HG03432 (cell line): Measurements from ENCODE around the gene DCAF11.
A peak's percentile ranks its signal among the peaks of the same experiment; 100 is the strongest.

ENCODE experiments used
- ATAC-seq: cut with Tn5 transposase; IDR thresholded peaks from one replicate; pipeline ENCODE4 v1.9.1; 2021; ENCODE audit warnings: mild to moderate bottlenecking, moderate library complexity; ENCODE audit not compliant: unreplicated experiment

DCAF11 gene

DNA sequence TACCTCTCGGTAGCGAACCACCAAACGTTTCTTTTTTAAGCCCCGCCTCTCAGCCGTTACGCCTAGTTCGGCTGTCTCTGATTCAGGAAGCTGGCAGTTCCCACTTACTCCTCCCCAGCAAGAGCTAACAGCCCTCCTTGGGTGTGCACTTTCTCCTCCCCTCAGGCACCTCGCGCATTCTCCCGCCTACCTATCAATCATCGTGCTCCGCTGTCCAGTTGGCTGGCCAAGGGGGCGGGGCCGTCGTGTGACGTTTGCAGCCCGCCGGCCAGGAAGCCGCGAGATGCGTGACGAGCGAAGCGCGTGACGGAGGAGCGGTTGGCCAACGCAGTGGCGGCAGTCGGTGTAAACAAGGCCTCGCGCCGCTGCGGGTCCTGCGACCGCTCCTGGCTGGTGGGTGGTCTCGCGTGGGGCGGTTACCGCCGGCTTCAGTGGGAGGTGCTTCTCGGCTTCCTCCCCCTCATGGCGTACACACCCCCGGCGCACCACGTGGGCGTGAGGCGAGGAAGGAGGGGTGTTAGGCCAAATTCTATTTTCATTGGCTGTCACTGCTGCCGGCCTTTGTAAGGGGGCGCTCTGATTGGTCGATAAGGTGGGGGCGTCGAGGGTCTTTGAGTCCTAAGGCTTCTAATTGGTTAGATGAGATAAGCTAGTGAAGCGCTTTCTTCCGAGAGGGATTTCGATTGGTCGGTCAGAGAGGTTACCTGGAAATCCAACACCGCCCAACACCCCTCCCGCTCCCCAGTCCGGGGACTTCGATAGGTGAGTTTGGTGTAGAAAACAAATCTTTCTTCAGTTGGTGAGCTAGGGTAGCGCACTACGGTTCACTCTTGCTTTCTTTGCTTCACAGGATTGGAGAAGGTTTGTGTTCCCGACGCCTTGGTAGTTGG is at the start of gene DCAF11, which contains the start of gene NRL:
Gene DCAF11, plus strand, starts transcription at position 246 of the 890 bp plus-strand sequence. CDS start 818 bp downstream, outside the sequence.
Gene NRL, minus strand, starts transcription at position 418 of the 890 bp plus-strand sequence. CDS start 32,101 bp downstream, outside the sequence.
- peak; percentile 87 for ATAC-seq

DNA sequence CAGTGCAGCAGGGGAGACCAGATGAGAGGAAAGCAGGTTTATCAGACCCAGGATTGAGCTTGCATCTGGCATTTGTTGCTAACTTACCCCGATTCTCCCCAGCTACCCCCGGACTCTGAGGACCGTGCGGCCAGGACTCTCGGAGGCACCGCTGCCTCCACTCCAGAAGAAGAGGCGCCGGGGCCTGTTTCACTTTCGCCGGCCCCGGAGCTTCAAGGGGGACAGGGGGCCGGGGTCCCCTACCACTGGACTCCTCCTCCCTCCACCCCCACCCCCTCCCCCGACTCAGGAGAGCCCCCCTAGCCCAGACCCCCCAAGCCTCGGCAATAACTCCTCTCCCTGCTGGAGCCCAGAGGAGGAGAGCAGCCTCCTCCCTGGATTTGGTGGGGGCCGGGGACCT is 49.7 kb upstream of the DCAF11 start:
- ATAC-seq, result no peak

- no peak for ATAC-seq
Measured at GRCh38 chr14:24065408-24065807, 49.2 kb upstream of the DCAF11 start.

DNA sequence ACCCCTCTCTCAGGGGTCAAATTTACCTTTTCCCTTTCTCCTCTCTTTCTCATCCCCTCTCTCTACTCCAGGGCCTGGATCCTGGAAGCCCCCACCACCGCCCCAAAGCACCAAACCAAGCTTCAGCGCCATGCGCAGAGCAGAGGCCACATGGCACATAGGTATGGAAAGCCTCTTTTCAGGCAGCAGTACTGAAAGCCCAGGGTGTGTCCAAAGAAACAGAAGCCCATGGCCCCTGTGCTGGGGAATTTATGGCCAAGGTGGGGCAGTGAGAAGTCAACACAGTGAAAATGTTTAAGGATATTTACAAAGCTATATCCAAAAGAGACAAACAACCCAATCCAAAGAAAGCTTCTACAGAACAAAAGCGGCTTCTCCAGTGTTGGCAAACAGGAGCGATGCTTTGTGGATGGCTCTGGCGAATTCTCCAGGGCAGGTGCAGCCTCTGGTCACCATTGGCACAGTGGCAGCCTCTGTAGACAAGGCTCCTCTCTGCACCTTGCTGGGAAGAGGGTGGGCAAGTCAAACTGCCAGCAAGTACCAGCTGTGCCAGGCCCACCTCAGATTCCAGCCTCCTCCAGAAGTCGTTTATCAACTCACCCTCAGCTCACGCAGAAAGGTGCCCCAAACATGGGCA is 48.0 kb upstream of the DCAF11 start:
- ATAC-seq, result no peak

DNA sequence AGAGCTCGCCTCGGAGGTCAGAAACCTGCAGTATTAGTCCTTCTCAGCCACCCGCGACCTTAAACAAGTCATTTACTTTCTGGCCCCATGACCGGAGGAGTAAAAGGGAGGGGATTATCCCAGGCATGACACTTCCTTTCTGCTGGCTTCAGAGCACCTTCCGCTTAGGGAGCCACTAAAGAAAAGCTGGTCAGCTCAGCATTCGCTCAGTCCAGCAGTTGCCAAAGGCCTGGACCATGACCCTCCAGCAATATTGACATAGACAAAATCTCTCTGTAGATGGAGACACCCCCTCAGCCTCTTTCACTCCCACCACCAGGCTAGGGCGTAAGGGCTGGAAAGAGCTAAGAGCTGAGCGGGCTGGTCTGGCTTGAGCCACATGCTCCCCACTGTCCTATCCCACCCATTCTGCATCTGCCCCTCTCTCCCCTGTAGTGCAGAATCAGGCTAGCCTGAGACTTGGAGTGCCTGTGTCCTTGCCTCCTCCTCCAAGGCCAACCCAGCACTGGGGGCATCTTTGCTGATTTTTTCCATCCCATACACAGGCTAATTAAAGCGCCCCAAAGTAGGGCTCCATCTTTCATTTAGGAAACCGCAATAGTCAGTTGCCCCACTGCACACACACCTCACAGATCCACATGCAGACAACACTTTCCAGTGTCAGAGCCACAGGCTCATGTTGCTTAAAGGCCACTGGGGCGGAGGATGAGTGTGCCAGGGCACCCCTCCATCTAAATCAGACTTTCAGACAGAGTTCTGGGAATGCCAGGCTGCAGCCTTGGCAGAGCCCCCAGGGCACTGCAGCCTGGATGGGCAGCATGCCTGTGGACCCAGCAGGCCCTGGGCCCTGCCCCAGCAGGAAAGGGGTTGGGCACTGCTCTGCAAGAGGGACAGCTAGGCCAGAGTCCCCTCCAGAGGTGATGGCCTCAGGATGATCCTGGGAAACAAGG is 47.2 kb upstream of the DCAF11 start:
- no peak for ATAC-seq

- ATAC-seq, result no peak
Measured at GRCh38 chr14:24068711-24069410, 45.7 kb upstream of the DCAF11 start.

GRCh38 chr14:24069411-24069735 is 45.2 kb upstream of the DCAF11 start:
- ATAC-seq, result no peak

- no peak for ATAC-seq
Measured at GRCh38 chr14:24070285-24071143, 44.1 kb upstream of the DCAF11 start.

DNA sequence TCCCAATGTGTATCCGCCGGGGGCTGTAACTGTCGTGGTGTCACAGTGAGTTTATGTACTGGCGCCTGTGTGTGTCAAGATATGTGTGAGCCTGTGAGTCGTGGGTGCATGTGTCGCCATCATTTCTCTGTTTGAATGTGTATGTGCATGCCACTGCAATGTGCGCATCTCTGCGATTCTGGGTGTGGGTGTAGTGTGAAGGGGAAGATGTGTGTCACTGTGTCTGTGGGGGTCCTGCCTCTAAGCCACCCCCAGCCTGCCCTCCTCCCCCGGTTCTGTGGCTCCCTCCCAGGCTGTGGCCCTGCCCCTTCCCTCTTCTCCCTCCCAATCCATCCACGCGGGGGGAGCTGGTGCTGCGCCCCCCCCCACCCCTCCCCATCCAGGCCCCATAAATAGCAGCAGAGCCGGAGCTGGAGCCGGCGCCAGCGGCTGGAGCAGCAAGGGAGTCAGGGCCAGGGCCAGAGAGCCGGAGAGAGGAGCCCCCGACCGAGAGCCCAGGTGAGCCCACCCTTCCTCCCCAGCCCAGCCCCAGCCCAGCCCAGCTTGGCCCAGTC is 43.4 kb upstream of the DCAF11 start, which contains the start of gene CPNE6:
Gene CPNE6, plus strand, starts transcription at position 419 of the 554 bp plus-strand sequence. CDS start 1,375 bp downstream, outside the sequence.
- ATAC-seq, result no peak

- ATAC-seq, result no peak
Measured at GRCh38 chr14:24071836-24072430, 42.6 kb upstream of the DCAF11 start.

DNA sequence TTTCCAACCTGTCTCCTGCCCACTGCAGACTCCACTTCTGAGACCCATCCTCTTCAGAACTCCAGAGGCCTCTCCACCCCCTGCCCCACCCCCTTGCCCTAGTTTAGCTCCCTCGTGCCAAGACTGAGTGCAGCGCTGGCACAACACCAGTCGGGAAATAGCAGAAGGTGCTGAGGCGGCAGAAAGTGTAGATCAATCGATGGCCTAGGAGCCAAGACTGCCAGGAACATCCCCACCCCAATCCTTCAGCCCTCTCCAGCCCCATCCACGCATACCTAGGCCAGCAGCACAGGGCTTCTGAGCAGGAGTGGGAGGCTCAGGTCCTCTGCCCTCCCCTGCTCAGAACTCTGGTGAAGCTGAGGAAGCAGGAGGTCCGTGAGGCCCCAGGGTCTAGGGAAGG is 42.1 kb upstream of the DCAF11 start:
- ATAC-seq, result no peak

GRCh38 chr14:24072881-24073877 is 41.4 kb upstream of the DCAF11 start:
- ATAC-seq, result no peak

DNA sequence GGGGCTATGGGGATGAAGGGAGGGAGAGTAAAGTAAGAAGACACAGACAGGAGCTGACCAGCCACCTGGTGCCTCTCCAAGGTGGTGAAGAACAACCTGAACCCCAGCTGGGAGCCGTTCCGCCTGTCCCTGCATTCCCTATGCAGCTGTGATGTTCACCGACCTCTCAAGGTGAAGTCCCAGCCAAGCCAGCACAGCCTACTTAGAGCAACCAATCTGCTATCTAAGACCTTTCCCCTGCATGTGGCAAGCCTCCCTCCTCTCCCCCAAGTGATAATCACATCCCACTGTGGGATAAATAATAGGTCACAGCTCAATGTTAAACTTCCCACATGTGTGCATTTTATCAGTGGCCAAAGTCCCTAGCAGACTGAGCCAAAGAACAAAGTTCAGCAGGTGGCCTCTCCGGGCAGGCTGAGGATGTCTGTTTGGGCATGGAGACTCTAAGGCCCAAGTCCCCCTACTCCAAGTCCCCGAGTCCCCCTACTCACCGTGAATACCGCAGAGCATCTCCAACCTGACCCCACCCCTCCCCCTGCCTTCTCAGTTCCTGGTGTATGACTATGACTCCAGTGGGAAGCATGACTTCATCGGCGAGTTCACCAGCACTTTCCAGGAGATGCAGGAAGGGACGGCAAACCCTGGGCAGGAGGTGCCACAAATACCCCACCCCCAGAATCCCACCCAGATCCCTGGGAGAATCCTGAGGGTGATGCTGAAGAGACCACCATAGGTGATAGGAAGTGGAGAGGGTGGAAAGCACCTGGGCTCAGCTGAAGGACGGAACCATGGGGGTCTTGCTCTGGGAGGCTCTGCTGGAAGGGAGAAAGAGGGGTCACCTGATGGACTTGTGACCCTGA is 39.7 kb upstream of the DCAF11 start:
- no peak for ATAC-seq

GRCh38 chr14:24075485-24076301 is 38.9 kb upstream of the DCAF11 start:
- peak; percentile 44 for ATAC-seq

- ATAC-seq, result no peak
Measured at GRCh38 chr14:24076302-24076601, 38.3 kb upstream of the DCAF11 start.

- no peak for ATAC-seq
Measured at GRCh38 chr14:24077086-24077485, 37.5 kb upstream of the DCAF11 start.
